OCI-LY3 (cell line): ENCODE results near the gene ADCY7.

Source experiments
- EZH2phosphoT487 ChIP-seq: fragments of 200-600 bp; shearing (Covaris generic); IDR thresholded peaks from 2 replicates; pipeline ENCODE4 v1.6.1; 2018; ENCODE audit warnings: antibody characterized with exemption, mixed run types, low read depth
- TF ChIP-seq, protein P1 (sequence below): fragments of 200-600, 300-600 bp; sonication (generic); IDR thresholded peaks from 2 replicates; pipeline ENCODE4 v1.5.1; 2014; ENCODE audit warnings: antibody characterized with exemption, low read length, low read depth

DNA sequence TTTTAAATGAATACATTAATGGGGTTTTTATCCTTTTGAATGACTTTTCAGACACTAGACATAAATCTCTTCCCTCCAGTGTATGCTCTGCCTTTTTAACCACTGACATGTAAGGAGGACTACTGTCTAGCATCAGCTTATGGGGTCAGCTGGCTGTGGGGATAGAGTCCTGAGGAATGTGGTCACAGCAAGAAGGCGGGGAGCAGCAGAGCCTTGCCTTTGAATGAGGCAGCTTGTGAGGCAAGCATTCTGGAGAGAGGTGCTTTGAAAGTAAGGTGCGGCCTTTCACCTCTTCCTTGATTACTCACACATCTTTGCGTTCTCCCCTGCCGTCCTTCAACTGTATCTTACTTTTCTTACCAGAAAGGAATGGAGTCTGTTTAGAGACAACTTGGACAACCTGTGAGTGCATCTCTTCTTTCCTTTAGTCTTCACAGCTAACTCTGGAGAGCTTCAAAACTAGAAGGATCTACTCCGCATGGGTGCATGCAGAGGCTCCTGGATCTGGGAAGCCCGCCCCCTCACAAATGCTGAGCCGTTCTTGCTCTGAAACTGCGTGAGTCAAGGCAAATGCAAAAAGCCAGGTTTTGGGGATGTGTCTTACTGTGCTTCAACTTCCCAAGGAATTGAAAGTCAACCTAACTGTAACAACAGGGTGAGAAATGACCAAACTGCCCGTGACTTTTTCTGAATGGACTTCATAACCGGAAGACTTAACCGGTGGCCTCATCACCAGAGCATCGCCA, 49.9 kb downstream of the ADCY7 start:
- TF ChIP-seq, protein P1, sequence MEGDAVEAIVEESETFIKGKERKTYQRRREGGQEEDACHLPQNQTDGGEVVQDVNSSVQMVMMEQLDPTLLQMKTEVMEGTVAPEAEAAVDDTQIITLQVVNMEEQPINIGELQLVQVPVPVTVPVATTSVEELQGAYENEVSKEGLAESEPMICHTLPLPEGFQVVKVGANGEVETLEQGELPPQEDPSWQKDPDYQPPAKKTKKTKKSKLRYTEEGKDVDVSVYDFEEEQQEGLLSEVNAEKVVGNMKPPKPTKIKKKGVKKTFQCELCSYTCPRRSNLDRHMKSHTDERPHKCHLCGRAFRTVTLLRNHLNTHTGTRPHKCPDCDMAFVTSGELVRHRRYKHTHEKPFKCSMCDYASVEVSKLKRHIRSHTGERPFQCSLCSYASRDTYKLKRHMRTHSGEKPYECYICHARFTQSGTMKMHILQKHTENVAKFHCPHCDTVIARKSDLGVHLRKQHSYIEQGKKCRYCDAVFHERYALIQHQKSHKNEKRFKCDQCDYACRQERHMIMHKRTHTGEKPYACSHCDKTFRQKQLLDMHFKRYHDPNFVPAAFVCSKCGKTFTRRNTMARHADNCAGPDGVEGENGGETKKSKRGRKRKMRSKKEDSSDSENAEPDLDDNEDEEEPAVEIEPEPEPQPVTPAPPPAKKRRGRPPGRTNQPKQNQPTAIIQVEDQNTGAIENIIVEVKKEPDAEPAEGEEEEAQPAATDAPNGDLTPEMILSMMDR, result no peak
- no peak for TF ChIP-seq EZH2phosphoT487
